Endothelial cell (in vitro differentiated cells): ENCODE results near the gene CYBRD1. TPM values are rescaled to one million over a fixed set of nuclear protein-coding genes. Genes with fewer than 3 reads are reported as not detected.
"Not testable (repeated sequence)": the region's sequence is repeated elsewhere in the genome, so short reads cannot be mapped to it uniquely, and the experiment has no call there.

Source experiments
- DNase-seq: peaks from one replicate; pipeline ENCODE4 v3.0.0; 2021; ENCODE audit warnings: low spot score
- H3K27ac Mint-ChIP-seq: one replicate; pipeline ENCODE4 v1.8.0; 2021; ENCODE audit warnings: mixed read lengths, inconsistent platforms; ENCODE audit not compliant: unreplicated experiment
- H3K27me3 Mint-ChIP-seq: one replicate; pipeline ENCODE4 v1.8.0; 2021; ENCODE audit warnings: mild to moderate bottlenecking, moderate library complexity, mixed read lengths, inconsistent platforms; ENCODE audit not compliant: unreplicated experiment
- H3K36me3 Mint-ChIP-seq: one replicate; pipeline ENCODE4 v1.8.0; 2021; ENCODE audit warnings: mild to moderate bottlenecking, low read depth, mixed read lengths, inconsistent platforms; ENCODE audit not compliant: unreplicated experiment
- H3K4me1 Mint-ChIP-seq: one replicate; pipeline ENCODE4 v1.8.0; 2021; ENCODE audit warnings: mild to moderate bottlenecking, mixed read lengths, inconsistent platforms; ENCODE audit not compliant: unreplicated experiment
- H3K4me3 Mint-ChIP-seq: one replicate; pipeline ENCODE4 v1.8.0; 2021; ENCODE audit warnings: mild to moderate bottlenecking, mixed read lengths, inconsistent platforms; ENCODE audit not compliant: unreplicated experiment
- H3K9me3 Mint-ChIP-seq: one replicate; pipeline ENCODE4 v1.8.0; 2021; ENCODE audit warnings: mixed read lengths, inconsistent platforms; ENCODE audit not compliant: unreplicated experiment
- total RNA-seq: library from RNA; stranded (reverse); fragmentation: NEBNext Ultra II Directional; extraction: Animal tissue kit (Norgen Biotek cat#: 25700); gene quantifications from one replicate; pipeline ENCODE4 v1.2.1, GENCODE V29; 2021; ENCODE audit not compliant: unreplicated experiment
- TF ChIP-seq, protein P1 (sequence below): fragments of 200-600 bp; sonication (generic); IDR thresholded peaks from one replicate; pipeline ENCODE4 v1.5.0; 2021; ENCODE audit warnings: antibody characterized with exemption; ENCODE audit not compliant: unreplicated experiment

Gene CYBRD1
- total RNA-seq, 1 donor from 2014 or later, result 10.1 TPM

DNA sequence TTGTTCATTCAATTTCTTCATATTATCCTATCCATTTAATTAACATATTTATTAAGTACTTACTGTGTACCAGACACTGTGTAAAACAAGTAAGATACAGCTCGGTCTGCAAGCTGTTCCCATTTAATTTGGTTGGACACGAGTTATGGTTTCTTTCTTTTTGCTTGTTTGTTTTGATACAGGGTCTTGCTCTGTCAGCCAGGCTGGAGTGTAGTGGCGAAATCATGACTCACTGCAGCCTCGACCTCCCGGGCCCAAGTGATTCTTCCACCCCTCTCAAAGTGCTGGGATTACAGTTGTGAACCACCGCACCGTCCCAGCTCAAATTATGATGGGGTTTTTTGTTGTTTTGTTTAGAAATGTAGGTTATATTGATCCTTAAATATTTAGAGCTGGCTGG, 9.0 kb downstream of the CYBRD1 start:
- Mint-ChIP-seq H3K27me3 (peaks cover 1% of the 10 kb centered on the region), H3K36me3 (no peaks in the 10 kb centered on the region), H3K4me1 (no peaks in the 10 kb centered on the region), H3K9me3 (no peaks in the 10 kb centered on the region), H3K27ac (no peak overlapping the region), H3K4me3 (no peak overlapping the region)
- no peak for DNase-seq
- TF ChIP-seq, protein P1, sequence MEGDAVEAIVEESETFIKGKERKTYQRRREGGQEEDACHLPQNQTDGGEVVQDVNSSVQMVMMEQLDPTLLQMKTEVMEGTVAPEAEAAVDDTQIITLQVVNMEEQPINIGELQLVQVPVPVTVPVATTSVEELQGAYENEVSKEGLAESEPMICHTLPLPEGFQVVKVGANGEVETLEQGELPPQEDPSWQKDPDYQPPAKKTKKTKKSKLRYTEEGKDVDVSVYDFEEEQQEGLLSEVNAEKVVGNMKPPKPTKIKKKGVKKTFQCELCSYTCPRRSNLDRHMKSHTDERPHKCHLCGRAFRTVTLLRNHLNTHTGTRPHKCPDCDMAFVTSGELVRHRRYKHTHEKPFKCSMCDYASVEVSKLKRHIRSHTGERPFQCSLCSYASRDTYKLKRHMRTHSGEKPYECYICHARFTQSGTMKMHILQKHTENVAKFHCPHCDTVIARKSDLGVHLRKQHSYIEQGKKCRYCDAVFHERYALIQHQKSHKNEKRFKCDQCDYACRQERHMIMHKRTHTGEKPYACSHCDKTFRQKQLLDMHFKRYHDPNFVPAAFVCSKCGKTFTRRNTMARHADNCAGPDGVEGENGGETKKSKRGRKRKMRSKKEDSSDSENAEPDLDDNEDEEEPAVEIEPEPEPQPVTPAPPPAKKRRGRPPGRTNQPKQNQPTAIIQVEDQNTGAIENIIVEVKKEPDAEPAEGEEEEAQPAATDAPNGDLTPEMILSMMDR, result no peak

DNA sequence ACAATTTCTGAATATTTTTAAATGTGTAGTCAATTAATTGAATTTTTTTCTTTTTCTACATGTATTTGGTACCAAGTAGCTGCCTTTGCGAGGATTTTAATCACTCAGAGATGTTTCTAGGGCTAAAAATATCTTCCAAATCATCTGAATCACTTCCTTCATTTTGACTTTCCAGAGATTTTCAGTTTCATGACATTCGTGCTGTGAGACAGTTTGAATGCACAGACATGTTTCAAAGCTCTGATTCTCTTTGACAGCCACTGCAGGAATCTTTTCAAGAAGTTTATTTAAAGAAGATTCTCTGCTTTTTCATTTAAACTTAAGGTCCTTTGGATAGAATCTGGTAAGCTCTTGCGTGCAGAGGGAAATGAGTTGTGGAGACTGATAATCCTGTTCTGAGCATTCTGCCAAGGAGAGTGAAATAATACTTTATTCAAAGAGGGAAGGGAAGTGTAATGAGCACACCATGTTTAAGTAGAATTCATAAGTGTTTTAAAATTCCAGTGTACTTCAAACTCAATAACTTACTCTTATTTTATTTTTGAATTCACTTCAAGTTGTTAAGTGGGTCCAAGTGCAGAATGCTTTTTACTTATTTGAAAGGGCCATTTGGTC, 9.7 kb downstream of the CYBRD1 start:
- TF ChIP-seq, protein P1, result no peak
- H3K27ac Mint-ChIP-seq, result no peak overlapping the region
- DNase-seq, result no peak
- H3K9me3 Mint-ChIP-seq, result no peaks in the 10 kb centered on the region
- no peaks in the 10 kb centered on the region for H3K4me1 Mint-ChIP-seq
- no peaks in the 10 kb centered on the region for H3K36me3 Mint-ChIP-seq
- H3K27me3 Mint-ChIP-seq, result peaks cover 2% of the 10 kb centered on the region
- no peak overlapping the region for H3K4me3 Mint-ChIP-seq

DNA sequence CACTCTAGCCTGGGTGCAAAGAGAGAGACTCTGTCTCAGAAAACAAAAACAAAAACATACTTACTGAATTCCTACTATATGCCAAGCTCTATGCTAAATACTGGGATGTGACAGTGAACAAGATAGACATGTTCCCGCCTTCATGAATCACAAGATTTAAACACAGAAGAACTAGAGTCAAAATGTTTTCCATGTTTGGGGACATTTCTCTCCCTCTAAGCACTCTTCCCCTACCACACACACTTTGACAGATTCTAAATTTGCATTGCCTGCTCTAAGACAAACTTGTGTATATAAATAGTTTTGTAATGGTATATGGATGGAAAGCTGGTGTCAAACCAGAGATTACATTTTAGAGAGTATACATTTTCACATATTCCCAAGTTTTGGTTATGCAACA, 11.1 kb downstream of the CYBRD1 start:
- no peak overlapping the region for H3K4me3 Mint-ChIP-seq

DNA sequence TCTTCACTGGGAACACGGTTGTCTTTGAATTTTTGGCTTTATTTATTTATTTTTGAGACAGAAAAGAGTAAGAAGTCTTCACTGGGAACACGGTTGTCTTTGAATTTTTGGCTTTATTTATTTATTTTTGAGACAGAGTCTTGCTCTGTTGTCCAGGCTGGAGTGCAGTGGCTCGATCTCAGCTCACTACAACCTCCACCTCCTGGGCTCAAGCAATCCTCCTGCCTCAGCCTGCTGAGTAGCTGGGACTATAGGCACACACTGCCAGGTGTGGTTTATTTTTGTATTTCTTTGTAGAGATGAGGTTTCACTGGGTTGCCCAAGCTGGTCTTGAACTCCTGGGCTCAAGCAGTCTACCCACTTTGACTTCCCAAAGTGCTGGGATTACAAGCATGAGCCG, 13.3 kb downstream of the CYBRD1 start:
- H3K9me3 Mint-ChIP-seq, H3K27ac Mint-ChIP-seq, H3K27me3 Mint-ChIP-seq, DNase-seq, H3K4me3 Mint-ChIP-seq, H3K4me1 Mint-ChIP-seq, H3K36me3 Mint-ChIP-seq: not testable (repeated sequence)

More for the DNA sequence above, 11.1 kb downstream of the CYBRD1 start:
- no peaks in the 10 kb centered on the region for H3K9me3 Mint-ChIP-seq
- no peaks in the 10 kb centered on the region for H3K36me3 Mint-ChIP-seq
- H3K27ac Mint-ChIP-seq, result no peak overlapping the region
- TF ChIP-seq, protein P1, result no peak
- H3K4me1 Mint-ChIP-seq, result no peaks in the 10 kb centered on the region
- DNase-seq, result no peak
- H3K27me3 Mint-ChIP-seq, result peaks cover 4% of the 10 kb centered on the region

DNA sequence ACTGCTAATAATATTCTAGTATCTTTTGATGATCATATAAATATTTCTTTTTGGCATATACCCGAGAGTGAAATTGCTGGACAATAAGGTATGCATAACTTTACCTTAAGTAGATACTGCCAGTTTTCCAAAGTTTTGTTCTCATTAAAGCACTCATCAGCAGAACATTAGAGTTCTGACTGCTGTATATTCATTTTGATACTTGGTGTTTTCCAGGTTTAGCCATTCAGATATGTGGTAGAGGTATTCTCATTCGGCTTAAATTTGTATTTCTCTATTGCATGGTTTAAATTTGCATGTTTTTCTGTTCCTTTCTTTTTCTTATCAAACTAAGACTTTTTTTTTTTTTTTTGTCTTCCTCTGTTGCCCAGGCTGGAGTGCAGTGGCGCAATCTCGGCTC, 18.2 kb downstream of the CYBRD1 start:
- TF ChIP-seq, protein P1, result no peak
- peaks cover 4% of the 10 kb centered on the region for H3K36me3 Mint-ChIP-seq
- no peak overlapping the region for H3K27ac Mint-ChIP-seq
- H3K4me3 Mint-ChIP-seq, result no peak overlapping the region
- no peaks in the 10 kb centered on the region for H3K4me1 Mint-ChIP-seq
- no peak for DNase-seq
- peaks cover 4% of the 10 kb centered on the region for H3K27me3 Mint-ChIP-seq
- H3K9me3 Mint-ChIP-seq, result no peaks in the 10 kb centered on the region
